H1 (cell line): Measurements from ENCODE around the gene LRRC14B. TPM values are rescaled to one million over a fixed set of nuclear protein-coding genes. Genes with fewer than 3 reads are reported as not detected.

Source experiments
- CTCF ChIA-PET: fragments of 300-600 bp; sonication (Branson Sonifier 250); formaldehyde crosslinking; loops from one replicate; lab custom pipeline; 2021; ENCODE audit not compliant: partially characterized antibody; lab: Charles Lee
- POLR2A ChIA-PET: fragments of 300-600 bp; sonication (Branson Sonifier 250); formaldehyde crosslinking; loops from one replicate; lab custom pipeline; 2021; ENCODE audit warnings: inconsistent platforms; ENCODE audit not compliant: partially characterized antibody; lab: Charles Lee
- DNase-seq, 2 experiments: peaks; one replicate each; pipeline versions ENCODE4 v3.0.0 to v3.0.0-alpha.2; 2010 to 2022; ENCODE audit warnings: low spot score in 2 of 2, low read depth in 1 of 2, mixed read lengths in 1 of 2
- FAIRE-seq: peaks from 2 replicates; lab custom pipeline; 2011; peaks lifted over from hg19 to GRCh38; lab: Jason Lieb, UNC
- H2AFZ ChIP-seq: 2 replicates; pipeline ENCODE4 v1.8.1; 2012; ENCODE audit warnings: low read length, inconsistent platforms
- H2AK5ac ChIP-seq: 2 replicates; pipeline ENCODE4 v1.6.1; 2013; ENCODE audit warnings: low read depth, low read length
- H2BK120ac ChIP-seq: replicated peaks from 2 replicates; pipeline ENCODE3; 2013; ENCODE audit warnings: low read depth, low read length, inconsistent platforms
- H2BK12ac ChIP-seq: 2 replicates; pipeline ENCODE4 v1.6.1; 2013; ENCODE audit warnings: low read depth, low read length
- H2BK15ac ChIP-seq: 2 replicates; pipeline ENCODE4 v1.6.1; 2013; ENCODE audit warnings: low read length
- H2BK20ac ChIP-seq: 2 replicates; pipeline ENCODE4 v1.6.1; 2013; ENCODE audit warnings: low read length
- H2BK5ac ChIP-seq: 2 replicates; pipeline ENCODE4 v1.6.1; 2013; ENCODE audit warnings: low read depth, low read length
- H3K14ac ChIP-seq: 2 replicates; pipeline ENCODE4 v1.6.1; 2013; ENCODE audit warnings: inconsistent platforms; ENCODE audit not compliant: insufficient read length
- H3K18ac ChIP-seq: 2 replicates; pipeline ENCODE4 v1.6.1; 2013; ENCODE audit warnings: low read length; ENCODE audit errors: extremely low read depth
- H3K23ac ChIP-seq: 2 replicates; pipeline ENCODE4 v1.6.1; 2013; ENCODE audit warnings: inconsistent platforms; ENCODE audit not compliant: insufficient read length
- H3K23me2 ChIP-seq: 2 replicates; pipeline ENCODE4 v1.6.1; 2013; ENCODE audit warnings: low read depth, low read length
- H3K27ac ChIP-seq: 2 replicates; pipeline ENCODE4 v1.6.1; 2011; ENCODE audit warnings: low read depth, low read length, inconsistent platforms
- H3K27me3 ChIP-seq, 4 experiments: replicated peaks in 1 of 4; 1 replicate in 1 of 4; 2 replicates in 3 of 4; pipeline versions ENCODE4 v1.6.1 to v1.8.1; 2011 to 2013; ENCODE audit warnings: low read length in 3 of 4, mild to moderate bottlenecking in 3 of 4, inconsistent platforms in 2 of 4, mixed read lengths in 2 of 4, moderate library complexity in 1 of 4; ENCODE audit not compliant: control insufficient read depth in 3 of 4, insufficient read depth in 3 of 4; ENCODE audit errors: extremely low read depth in 1 of 4
- H3K36me3 ChIP-seq, 4 experiments: 2 replicates each; pipeline versions ENCODE4 v1.6.1 to v1.8.1; 2011 to 2013; ENCODE audit warnings: mild to moderate bottlenecking in 4 of 4, low read length in 3 of 4, moderate library complexity in 2 of 4, control low read depth in 1 of 4, inconsistent platforms in 1 of 4; ENCODE audit not compliant: insufficient read depth in 4 of 4, control insufficient read depth in 2 of 4
- H3K4ac ChIP-seq: replicated peaks from 2 replicates; pipeline ENCODE3; 2013; ENCODE audit warnings: low read length, low read depth, mixed read lengths, inconsistent platforms; ENCODE audit not compliant: insufficient read length
- H3K4me1 ChIP-seq, 4 experiments: replicated peaks in 1 of 4; 1 replicate in 1 of 4; 2 replicates in 3 of 4; pipeline versions ENCODE4 v1.6.1 to v1.8.1; 2011 to 2013; ENCODE audit warnings: low read length in 3 of 4, inconsistent platforms in 2 of 4, mixed read lengths in 1 of 4; ENCODE audit not compliant: insufficient read depth in 4 of 4, control insufficient read depth in 3 of 4
- H3K4me2 ChIP-seq, 2 experiments: 2 replicates each; pipeline versions ENCODE4 v1.6.1 to v1.8.1; 2011 to 2013; ENCODE audit warnings: low read depth in 2 of 2, low read length in 2 of 2, control low read depth in 1 of 2, inconsistent platforms in 1 of 2, mild to moderate bottlenecking in 1 of 2; ENCODE audit not compliant: insufficient read depth in 1 of 2
- H3K4me3 ChIP-seq, 4 experiments: fragments of 200-600, 300-600 bp in 1 of 4; sonication (generic), shearing (Covaris generic), sonication (Bioruptor Twin) in 1 of 4; 2 replicates each; pipeline versions ENCODE4 v1.5.1 to v1.8.1; 2011 to 2016; ENCODE audit warnings: low read length in 4 of 4, low read depth in 3 of 4, control low read depth in 2 of 4, inconsistent platforms in 2 of 4, mild to moderate bottlenecking in 2 of 4, mixed read lengths in 1 of 4, moderate library complexity in 1 of 4; ENCODE audit not compliant: insufficient read depth in 2 of 4; ENCODE audit errors: extremely low read depth in 1 of 4
- H3K56ac ChIP-seq: replicated peaks from 2 replicates; pipeline ENCODE3; 2013; ENCODE audit warnings: low read depth, mild to moderate bottlenecking, mixed read lengths, low read length, inconsistent platforms; ENCODE audit not compliant: insufficient read length
- H3K79me1 ChIP-seq: 2 replicates; pipeline ENCODE4 v1.6.1; 2013; ENCODE audit warnings: low read depth, low read length, control low read depth
- H3K79me2 ChIP-seq, 2 experiments: 2 replicates each; pipeline versions ENCODE4 v1.6.1 to v1.8.1; 2012 to 2013; ENCODE audit warnings: low read length in 2 of 2, mild to moderate bottlenecking in 2 of 2, inconsistent platforms in 1 of 2; ENCODE audit not compliant: insufficient read depth in 2 of 2, control insufficient read depth in 1 of 2
- H3K9ac ChIP-seq, 4 experiments: replicated peaks in 1 of 4; 1 replicate in 1 of 4; 2 replicates in 3 of 4; pipeline versions ENCODE4 v1.6.1 to v1.8.1; 2011 to 2013; ENCODE audit warnings: low read depth in 3 of 4, low read length in 3 of 4, control low read depth in 2 of 4, mild to moderate bottlenecking in 2 of 4, moderate library complexity in 2 of 4, inconsistent platforms in 1 of 4; ENCODE audit errors: extremely low read depth in 1 of 4
- H3K9me3 ChIP-seq, 2 experiments: 2 replicates each; pipeline versions ENCODE4 v1.6.1 to v1.8.1; 2012 to 2013; ENCODE audit warnings: mild to moderate bottlenecking in 2 of 2, moderate library complexity in 2 of 2, control low read depth in 1 of 2, inconsistent platforms in 1 of 2, low read depth in 1 of 2, low read length in 1 of 2, mixed read lengths in 1 of 2; ENCODE audit not compliant: insufficient read depth in 2 of 2
- H4K20me1 ChIP-seq, 2 experiments: replicated peaks in 1 of 2; 2 replicates each; pipeline versions ENCODE3 to v1.8.1; 2011 to 2013; ENCODE audit warnings: inconsistent platforms in 2 of 2, low read length in 2 of 2, mild to moderate bottlenecking in 1 of 2; ENCODE audit not compliant: insufficient read depth in 2 of 2, control insufficient read depth in 1 of 2
- H4K5ac ChIP-seq: 2 replicates; pipeline ENCODE4 v1.6.1; 2013; ENCODE audit warnings: low read length, low read depth, mixed read lengths, inconsistent platforms; ENCODE audit not compliant: insufficient read length
- H4K8ac ChIP-seq: 2 replicates; pipeline ENCODE4 v1.8.0; 2013; ENCODE audit warnings: mild to moderate bottlenecking, moderate library complexity, low read length, inconsistent platforms; ENCODE audit not compliant: insufficient read depth; ENCODE audit errors: extremely low read depth
- H4K91ac ChIP-seq: replicated peaks from 2 replicates; pipeline ENCODE3; 2013; ENCODE audit warnings: low read length, mixed read lengths, inconsistent platforms; ENCODE audit not compliant: insufficient read length
- BCL11A ChIP-seq, 2 experiments: IDR thresholded peaks; one replicate each; pipeline ENCODE4 v1.6.1; 2011; ENCODE audit warnings: low read depth in 2 of 2, low read length in 2 of 2, mild to moderate bottlenecking in 2 of 2
- CHD1 ChIP-seq: IDR thresholded peaks from 2 replicates; pipeline ENCODE4 v1.6.1; 2012; ENCODE audit warnings: low read depth, low read length, improper control_type of control experiment
- EP300 ChIP-seq, 2 experiments: IDR thresholded peaks; 1 replicate in 1 of 2; 2 replicates in 1 of 2; pipeline ENCODE4 v1.6.1; 2011 to 2012; ENCODE audit warnings: low read depth in 2 of 2, low read length in 2 of 2, mild to moderate bottlenecking in 2 of 2, borderline replicate concordance in 1 of 2, inconsistent platforms in 1 of 2, moderate library complexity in 1 of 2
- GTF2F1 ChIP-seq: IDR thresholded peaks from 2 replicates; pipeline ENCODE4 v1.6.1; 2012; ENCODE audit warnings: low read depth, low read length, improper control_type of control experiment, borderline replicate concordance
- KDM1A ChIP-seq: fragments of 200-600, 300-600 bp; sonication (generic); IDR thresholded peaks from 2 replicates; pipeline ENCODE4 v1.7.1; 2016; ENCODE audit warnings: mild to moderate bottlenecking, low read length, borderline replicate concordance
- KDM4A ChIP-seq: IDR thresholded peaks from one replicate; pipeline ENCODE4 v1.7.1; 2012; ENCODE audit warnings: low read depth, mild to moderate bottlenecking, moderate library complexity, low read length, inconsistent platforms; ENCODE audit not compliant: severe bottlenecking
- KDM5A ChIP-seq: fragments of 200-600 bp; IDR thresholded peaks from 2 replicates; pipeline ENCODE4 v1.7.1; 2012; ENCODE audit warnings: mild to moderate bottlenecking, low read length, inconsistent platforms, mixed read lengths
- POLR2AphosphoS5 ChIP-seq: IDR thresholded peaks from 2 replicates; pipeline ENCODE4 v1.6.1; 2011; ENCODE audit warnings: low read depth, low read length
- RBBP5 ChIP-seq: IDR thresholded peaks from 2 replicates; pipeline ENCODE4 v1.7.1; 2012; ENCODE audit warnings: low read depth, mild to moderate bottlenecking, inconsistent platforms, low read length, moderate library complexity, borderline replicate concordance
- SAP30 ChIP-seq: fragments of 300-600 bp; sonication (generic); IDR thresholded peaks from 2 replicates; pipeline ENCODE4 v1.7.1; 2012; ENCODE audit warnings: low read length, moderate library complexity, mild to moderate bottlenecking, inconsistent platforms; ENCODE audit not compliant: insufficient read depth, insufficient replicate concordance
- SIRT6 ChIP-seq: IDR thresholded peaks from one replicate; pipeline ENCODE4 v1.7.1; 2012; ENCODE audit warnings: low read length, inconsistent platforms
- TAF7 ChIP-seq: optimal IDR thresholded peaks from 2 replicates; pipeline ENCODE3; 2011; ENCODE audit warnings: low read depth, mild to moderate bottlenecking, inconsistent platforms, low read length, moderate library complexity, borderline replicate concordance
- TCF12 ChIP-seq: IDR thresholded peaks from 2 replicates; pipeline ENCODE4 v1.6.1; 2011; ENCODE audit warnings: low read depth, mild to moderate bottlenecking, low read length
- WGBS, 2 experiments: shearing (Covaris generic) in 1 of 2; methylation state at CpG; one replicate each; pipeline versions ENCODE4 v1.1.6 to v1.1.7; 2013 to 2015; ENCODE audit warnings: low lambda C conversion rate in 2 of 2, mixed read lengths in 2 of 2, inconsistent platforms in 1 of 2, low coverage in 1 of 2, missing lambda C conversion rate in 1 of 2; ENCODE audit not compliant: insufficient replicate concordance in 2 of 2, insufficient coverage in 1 of 2, insufficient read length in 1 of 2; ENCODE audit errors: extremely low coverage in 1 of 2, missing lambda C conversion rate in 1 of 2; 5-methylcytosine and 5-hydroxymethylcytosine counted together
- polyA plus RNA-seq, 7 experiments: library from polyadenylated mRNA; depleted of rRNA in 3 of 7; stranded (reverse) in 5 of 7; unstranded in 2 of 7; fragments of >200 nt in 5 of 7; fragments of 200-250 nt in 2 of 7; gene quantifications; 1 replicate in 5 of 7; 2 replicates in 1 of 7; 4 replicates in 1 of 7; pipeline versions ENCODE4 v1.2.1 to v1.2.3, GENCODE V29; 2011 to 2013; ENCODE audit warnings: missing spikeins in 2 of 7, mixed read lengths in 2 of 7
- total RNA-seq: library from RNA; stranded (reverse); fragmentation: NEBNext Ultra II Directional; extraction: Animal tissue kit (Norgen Biotek cat#: 25700); gene quantifications from 2 replicates; pipeline ENCODE4 v1.2.1, GENCODE V29; 2021
- TF ChIP-seq, protein P1 (sequence below): IDR thresholded peaks from 2 replicates; pipeline ENCODE4 v1.6.1; 2012; ENCODE audit warnings: inconsistent platforms

The LRRC14B gene
- total and polyA plus RNA-seq, 2 of the 8 experiments (the other 6 are each of a cell fraction or from before 2014, with no cell fraction given), result not detected

DNA sequence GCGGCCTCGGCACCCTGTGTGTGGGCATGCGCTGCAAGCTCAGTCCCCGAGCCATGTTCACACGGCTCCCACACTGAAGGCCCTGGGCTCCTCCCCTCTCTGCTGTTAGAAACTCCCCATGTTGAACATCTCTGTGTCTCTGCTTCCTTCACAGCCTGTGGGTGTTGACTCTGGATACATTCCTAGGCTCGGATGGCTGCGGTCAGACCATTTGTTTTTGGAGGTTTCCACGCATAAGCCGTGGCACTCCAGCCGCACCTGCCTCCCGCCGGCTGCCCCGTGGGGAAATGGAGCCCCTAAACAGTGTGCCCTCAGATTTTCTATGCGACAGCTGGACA is 31.2 kb upstream of the LRRC14B start:
- FAIRE-seq, result no peak
- H3K4ac ChIP-seq, result no peak overlapping the region
- no peak overlapping the region for H3K4me3 ChIP-seq
- no peak overlapping the region for H2BK5ac ChIP-seq
- no peak overlapping the region for H4K5ac ChIP-seq
- H3K4me1 ChIP-seq, result no peaks in the 10 kb centered on the region; a peak in 1 of 7 replicates
- no peak overlapping the region for H3K56ac ChIP-seq
- H3K4me2 ChIP-seq, result no peak overlapping the region
- peaks cover 10 to 70% (median 25%) of the 10 kb centered on the region in 4 experiments; a peak in 6 of 8 replicates for H3K36me3 ChIP-seq
- no peak overlapping the region for H2AK5ac ChIP-seq
- H3K18ac ChIP-seq, result no peak overlapping the region
- no peak overlapping the region for H2BK120ac ChIP-seq
- POLR2A ChIA-PET, result interaction anchor here (1.0 to 4.5 kb wide), 2 partner anchors 9 to 68 kb away, joined by 3 to 18 read pairs; partner anchors contain the start of gene PLEKHG4B
- no peak overlapping the region for H3K9ac ChIP-seq
- H3K27ac ChIP-seq, result no peak overlapping the region
- H4K91ac ChIP-seq, result no peak overlapping the region
- H3K23me2 ChIP-seq, result no peaks in the 10 kb centered on the region
- H2BK12ac ChIP-seq, result no peak overlapping the region
- no peak overlapping the region for H2AFZ ChIP-seq
- no peak for DNase-seq
- H3K9me3 ChIP-seq, result peaks cover 0 to 4% of the 10 kb centered on the region in 2 experiments; a peak in 1 of 4 replicates
- peaks cover 0 to 2% of the 10 kb centered on the region in 2 experiments for H4K20me1 ChIP-seq
- no peaks in the 10 kb centered on the region; the same call in 1 of the 2 replicates for H3K79me1 ChIP-seq
- no peaks in the 10 kb centered on the region for H3K79me2 ChIP-seq
- WGBS, 2 experiments, result 88% methylated on average over 14 of the region's 14 CpGs; no CpG with 5 or more reads in 1 of the 2 experiments
- no peak overlapping the region for H3K14ac ChIP-seq
- H2BK15ac ChIP-seq, result no peak overlapping the region
- no peak overlapping the region for H4K8ac ChIP-seq
- no peak overlapping the region for H3K23ac ChIP-seq
- H3K27me3 ChIP-seq, result no peaks in the 10 kb centered on the region
- H2BK20ac ChIP-seq, result no peak overlapping the region
- CTCF ChIA-PET, result interaction anchor here (0.8 to 0.9 kb wide), 2 partner anchors 15 to 121 kb away, joined by 3 read pairs; no protein-coding TSS in a partner anchor
- TF ChIP-seq KDM4A (no peak), CHD1 (no peak), KDM5A (no peak), KDM1A (no peak), POLR2AphosphoS5 (no peak), GTF2F1 (no peak), SAP30 (no peak), TCF12 (no peak), SIRT6 (no peak), BCL11A (IDR thresholded peaks at IDR 0.05; ENCODE audit: low read depth in 2 of 2, low read length in 2 of 2) (no peak), EP300 (IDR thresholded peaks at IDR 0.05; ENCODE audit: borderline replicate concordance in 1 of 2, low read depth in 2 of 2, low read length in 2 of 2) (no peak), TAF7 (no peak), RBBP5 (no peak)
- TF ChIP-seq, protein P1, sequence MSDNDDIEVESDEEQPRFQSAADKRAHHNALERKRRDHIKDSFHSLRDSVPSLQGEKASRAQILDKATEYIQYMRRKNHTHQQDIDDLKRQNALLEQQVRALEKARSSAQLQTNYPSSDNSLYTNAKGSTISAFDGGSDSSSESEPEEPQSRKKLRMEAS, result no peak
